Measurements from ENCODE around the gene NOPCHAP1.

DNA sequence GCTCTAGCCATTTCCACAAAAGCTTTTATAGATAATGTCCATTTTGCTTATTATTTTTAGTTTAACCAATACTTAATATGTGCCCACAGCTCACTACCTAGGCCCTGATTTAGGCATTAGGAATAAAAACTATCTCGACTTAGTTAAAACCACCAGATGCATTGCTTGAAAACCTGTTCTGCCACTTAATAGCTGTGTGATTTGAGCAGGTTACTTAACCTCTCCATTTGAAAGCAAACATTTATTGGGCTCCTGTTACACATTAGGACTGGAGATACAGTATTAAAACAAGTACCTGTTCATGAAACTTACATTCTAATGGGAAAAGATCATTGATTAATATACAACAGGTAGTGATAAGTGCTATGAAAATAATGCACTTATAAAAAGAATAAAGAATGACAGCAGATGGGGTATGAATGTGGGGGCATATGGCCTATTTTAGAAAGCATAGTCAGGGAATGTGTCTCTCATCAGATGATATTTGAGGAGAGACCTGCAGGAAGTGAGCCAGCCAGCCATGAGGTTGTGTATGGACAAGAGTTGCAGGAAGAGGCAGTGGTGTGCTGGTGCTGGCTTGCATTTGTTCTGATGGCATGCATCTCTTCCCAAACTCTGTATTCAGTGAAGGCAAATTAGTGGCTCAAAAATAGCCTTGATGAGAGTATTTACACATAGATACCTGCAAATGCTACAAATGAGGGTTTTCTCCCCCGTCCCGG, 34.3 kb downstream of the NOPCHAP1 start:
- TF ChIP-seq, protein P1, sequence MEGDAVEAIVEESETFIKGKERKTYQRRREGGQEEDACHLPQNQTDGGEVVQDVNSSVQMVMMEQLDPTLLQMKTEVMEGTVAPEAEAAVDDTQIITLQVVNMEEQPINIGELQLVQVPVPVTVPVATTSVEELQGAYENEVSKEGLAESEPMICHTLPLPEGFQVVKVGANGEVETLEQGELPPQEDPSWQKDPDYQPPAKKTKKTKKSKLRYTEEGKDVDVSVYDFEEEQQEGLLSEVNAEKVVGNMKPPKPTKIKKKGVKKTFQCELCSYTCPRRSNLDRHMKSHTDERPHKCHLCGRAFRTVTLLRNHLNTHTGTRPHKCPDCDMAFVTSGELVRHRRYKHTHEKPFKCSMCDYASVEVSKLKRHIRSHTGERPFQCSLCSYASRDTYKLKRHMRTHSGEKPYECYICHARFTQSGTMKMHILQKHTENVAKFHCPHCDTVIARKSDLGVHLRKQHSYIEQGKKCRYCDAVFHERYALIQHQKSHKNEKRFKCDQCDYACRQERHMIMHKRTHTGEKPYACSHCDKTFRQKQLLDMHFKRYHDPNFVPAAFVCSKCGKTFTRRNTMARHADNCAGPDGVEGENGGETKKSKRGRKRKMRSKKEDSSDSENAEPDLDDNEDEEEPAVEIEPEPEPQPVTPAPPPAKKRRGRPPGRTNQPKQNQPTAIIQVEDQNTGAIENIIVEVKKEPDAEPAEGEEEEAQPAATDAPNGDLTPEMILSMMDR (IDR thresholded peaks at IDR 0.05; ENCODE audit: insufficient read depth, low read length), result no peak
- no peak for TF ChIP-seq POLR2AphosphoS5 (IDR thresholded peaks at IDR 0.05; ENCODE audit: low read depth)
- TF ChIP-seq GABPA (IDR thresholded peaks at IDR 0.05; ENCODE audit: low read depth), result no peak
